NCI-H2107 (cell line): Measurements from ENCODE around the gene CSE1L.
"Not testable (repeated sequence)": the region's sequence is repeated elsewhere in the genome, so short reads cannot be mapped to it uniquely, and the experiment has no call there.

Source experiments
- DNase-seq: peaks from one replicate; lab custom pipeline; 2025; lab: John Stamatoyannopoulos, UW

Gene CSE1L

DNA sequence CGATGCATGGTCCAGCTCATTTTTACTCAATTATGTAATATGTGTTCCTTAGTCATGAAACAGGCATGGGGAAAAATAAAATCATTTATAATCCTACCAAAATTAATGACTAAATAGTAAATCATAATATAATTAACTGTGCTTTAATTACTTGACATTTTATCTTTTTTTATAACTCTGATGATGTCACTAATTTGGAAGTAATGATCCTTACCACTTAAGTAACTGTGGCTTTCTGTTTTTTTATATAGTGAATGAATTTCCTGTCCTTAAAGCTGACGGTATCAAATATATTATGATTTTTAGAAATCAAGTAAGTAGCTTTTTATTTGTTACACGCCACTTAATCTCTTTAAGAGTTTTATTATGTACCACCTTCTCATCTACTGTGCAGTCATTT is 32.2 kb downstream of the CSE1L start:
- DNase-seq: no peak

DNA sequence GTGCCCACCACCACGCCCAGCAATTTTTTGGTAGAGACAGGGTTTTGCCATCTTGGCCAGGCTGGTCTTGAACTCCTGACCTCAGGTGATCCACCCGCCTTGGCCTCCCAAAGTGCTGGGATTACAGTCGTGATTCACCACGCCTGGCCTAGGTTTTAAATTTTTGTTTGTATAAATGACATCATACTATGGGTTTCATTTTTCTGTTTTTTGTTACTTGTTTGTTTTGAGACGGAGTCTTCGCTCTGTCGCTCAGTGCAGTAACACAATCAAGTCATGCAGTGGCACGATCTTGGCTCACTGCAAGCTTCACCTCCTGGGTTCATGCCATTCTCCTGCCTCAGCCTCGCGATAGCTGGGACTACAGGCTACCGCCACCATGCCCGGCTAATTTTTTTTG is 36.2 kb downstream of the CSE1L start:
- DNase-seq: not testable (repeated sequence)

DNA sequence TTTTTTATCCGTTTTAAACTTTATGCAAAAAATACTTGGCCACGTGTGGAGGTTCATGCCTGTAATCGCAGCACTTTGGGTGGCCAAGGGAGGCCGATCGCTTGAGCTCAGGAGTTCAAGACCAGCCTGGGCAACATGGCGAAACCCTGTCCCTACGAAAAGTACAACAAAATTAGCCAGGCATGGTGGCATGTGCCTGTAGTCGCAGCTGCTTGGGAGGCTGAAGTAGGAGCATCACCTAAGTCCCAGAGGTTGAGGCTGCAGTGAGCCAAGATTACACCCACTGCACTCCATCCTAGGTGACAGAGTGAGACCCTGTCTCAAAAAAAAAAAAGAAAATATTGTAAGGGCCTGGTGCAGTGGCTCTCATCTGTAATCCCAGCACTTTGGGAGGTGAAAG is 45.0 kb downstream of the CSE1L start:
- DNase-seq: no peak

DNA sequence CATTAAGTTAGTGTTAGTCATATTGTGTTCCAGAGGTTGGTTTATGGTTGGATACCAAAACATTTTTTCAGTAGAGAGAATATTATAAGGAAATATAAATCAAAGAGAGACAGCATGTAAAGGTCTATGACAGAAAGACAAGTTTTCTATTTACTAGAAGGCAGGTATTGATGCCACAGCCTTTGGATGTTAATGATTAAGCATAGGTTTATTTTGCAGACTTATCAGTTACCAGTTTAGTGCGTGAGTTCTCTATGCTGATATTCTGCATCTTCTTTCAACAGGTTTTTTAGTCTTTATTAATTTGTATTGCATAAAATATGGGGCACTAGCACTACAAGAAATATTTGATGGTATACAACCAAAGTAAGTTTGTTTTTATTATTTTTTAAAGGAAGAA is 45.6 kb downstream of the CSE1L start:
- no peak for DNase-seq

DNA sequence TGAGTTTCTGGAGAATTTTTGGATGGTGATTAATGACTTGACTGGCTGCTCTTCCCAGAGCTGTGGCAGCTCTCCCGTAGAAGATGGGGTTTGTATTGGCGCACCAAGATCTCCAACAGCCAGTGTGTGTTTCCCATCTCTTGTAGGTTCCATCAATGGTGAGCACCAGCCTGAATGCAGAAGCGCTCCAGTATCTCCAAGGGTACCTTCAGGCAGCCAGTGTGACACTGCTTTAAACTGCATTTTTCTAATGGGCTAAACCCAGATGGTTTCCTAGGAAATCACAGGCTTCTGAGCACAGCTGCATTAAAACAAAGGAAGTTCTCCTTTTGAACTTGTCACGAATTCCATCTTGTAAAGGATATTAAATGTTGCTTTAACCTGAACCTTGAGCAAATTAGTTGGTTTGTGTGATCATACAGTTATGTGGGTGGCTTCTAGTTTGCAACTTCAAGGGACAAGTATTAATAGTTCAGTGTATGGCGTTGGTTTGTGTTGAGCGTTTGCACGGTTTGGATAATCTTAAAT is 50.2 kb downstream of the CSE1L start:
- DNase-seq: no peak

DNA sequence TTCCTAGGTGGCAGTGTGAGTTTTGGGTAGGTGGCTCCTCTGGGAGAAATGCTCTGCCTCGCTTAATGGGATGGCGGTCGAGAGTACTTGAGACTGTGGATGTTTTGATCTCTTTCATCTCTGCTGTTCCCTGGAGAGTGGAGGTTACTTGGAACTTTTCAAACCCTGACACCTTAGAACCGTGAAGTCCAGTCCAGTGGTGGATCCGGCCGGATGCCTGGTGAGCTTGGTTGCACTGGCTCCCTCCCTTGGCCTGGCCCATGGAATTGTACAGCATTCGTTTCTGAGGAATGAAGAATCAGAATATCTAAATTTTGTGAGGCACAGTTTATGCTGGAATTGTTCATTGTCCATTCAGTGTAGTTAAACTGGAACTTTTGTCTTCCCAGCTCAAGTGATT is 51.0 kb downstream of the CSE1L start:
- no peak for DNase-seq

DNA sequence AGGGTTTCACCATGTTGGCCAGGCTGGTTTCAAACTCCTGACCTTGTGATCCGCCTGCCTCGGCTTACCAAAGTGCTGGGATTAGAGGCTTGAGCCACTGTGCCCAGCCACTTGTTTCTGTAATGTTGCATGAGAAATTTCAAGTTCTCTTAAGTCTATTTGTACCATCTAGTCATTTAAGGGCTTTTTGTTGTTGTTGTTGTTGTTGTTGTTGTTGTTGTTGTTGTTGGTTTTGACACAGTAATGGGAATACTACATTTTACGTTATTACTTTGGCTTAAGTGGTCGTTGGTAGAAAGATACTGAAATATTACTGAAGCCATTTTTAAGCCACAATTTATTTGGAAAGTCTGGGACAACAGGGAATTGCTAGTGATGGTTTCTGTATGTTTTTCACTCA is 52.0 kb downstream of the CSE1L start:
- DNase-seq: no peak

DNA sequence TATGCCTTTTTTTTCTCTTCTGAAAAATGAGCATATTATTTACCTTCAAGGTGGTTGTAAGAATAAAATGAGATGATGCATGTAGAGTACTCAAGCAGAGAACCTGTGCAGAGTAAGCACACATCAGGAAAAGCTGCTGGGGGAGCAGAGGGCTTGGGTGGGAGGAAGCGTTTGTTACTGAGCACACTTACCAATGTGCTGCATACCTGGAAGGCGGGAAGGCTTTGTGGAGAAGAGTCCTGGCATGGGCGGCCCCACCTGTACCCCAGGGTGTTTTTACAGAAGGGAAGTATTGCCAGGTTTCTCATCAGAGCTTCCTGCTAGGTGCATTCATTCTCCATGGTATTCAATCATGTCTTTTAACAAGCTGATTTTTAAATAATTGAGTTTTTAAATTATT is 52.9 kb downstream of the CSE1L start:
- no peak for DNase-seq

DNA sequence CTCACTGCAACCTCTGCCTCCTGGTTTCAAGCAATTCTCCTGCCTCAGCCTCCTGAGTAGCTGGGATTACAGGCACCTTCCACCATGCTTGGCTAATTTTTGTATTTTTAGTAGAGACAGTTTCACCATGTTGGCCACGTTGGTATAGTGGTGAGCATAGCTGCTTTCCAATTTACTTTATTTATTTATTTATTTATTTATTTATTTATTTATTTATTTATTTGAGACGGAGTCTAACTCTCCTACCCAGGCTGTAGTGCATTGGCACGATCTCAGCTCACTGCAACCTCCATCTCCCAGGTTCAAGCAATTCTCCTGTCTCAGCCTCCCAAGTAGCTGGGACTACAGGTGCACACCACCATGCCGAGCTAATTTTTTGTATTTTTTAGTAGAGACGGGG is 54.2 kb downstream of the CSE1L start:
- DNase-seq: not testable (repeated sequence)

DNA sequence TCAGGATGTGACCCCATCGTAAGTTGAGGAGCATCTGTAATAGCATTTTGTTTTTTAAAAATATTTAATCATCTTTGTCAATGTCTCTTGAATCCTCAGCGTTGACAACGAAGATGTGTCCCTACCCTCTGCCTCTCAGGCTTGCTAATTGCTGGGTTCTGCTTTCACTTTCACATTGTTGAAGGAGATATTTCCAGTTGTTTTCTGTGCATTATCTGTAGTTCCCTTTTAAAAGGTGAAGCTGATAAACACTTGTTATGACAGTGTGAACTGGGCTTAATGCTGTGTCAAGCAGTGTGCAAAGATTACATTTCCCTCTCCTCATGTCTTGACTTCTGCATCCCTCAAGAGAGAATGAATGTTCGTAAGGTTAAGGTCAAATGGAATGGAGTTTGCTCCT is 54.9 kb downstream of the CSE1L start:
- DNase-seq: no peak

DNA sequence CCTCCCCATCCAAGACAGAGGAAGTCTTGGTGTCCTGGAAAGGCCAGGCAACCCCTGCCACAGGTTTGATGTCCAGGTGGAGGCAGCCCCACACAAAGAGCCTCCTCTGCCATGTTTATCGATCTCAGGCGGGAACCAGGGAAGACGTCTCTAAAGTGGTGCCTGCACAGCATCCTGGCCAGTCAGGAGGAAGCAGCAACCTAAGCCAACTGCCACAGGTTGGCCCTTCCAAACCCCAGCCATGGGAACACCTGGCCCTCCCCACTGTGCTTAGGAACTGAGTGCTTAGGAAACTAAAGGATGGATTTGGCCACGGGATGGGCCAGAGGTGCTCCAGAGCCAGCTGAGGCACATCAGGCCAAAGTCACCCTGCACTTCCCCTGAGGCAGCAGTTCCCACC is 56.9 kb downstream of the CSE1L start:
- DNase-seq: no peak

DNA sequence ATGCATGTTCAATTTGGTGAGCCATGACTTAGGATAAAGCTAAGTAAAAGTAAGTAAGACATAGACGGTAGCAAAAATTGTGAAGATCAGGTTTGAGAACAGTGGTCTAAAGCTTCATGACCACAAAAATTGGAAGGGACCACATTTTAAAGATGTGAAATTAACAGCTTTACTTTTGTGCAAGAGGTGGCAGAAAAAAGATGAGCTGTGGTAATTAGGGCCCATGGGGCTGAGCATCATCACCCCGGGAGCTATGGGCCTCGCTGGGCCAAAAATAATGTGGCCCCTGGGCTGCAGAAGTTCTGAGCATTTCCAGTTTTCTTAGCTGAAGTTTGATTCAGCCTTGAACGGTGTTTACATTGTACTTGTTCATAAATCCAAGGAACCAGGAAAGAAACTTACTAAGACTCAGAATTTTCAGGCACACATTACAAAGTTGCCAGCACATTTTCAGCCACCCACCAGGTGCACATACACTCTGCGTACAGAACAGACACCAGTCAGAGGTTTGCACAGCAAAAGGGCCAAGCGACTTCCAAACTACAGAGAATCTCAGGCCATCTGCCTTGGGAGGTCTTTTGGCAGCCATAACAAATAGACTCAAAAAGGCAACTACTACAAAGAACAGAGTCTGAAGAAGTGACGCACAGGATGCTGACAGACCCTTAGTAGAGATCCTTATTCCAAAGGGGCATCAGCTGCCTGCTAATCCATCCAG is 57.7 kb downstream of the CSE1L start:
- DNase-seq: no peak

DNA sequence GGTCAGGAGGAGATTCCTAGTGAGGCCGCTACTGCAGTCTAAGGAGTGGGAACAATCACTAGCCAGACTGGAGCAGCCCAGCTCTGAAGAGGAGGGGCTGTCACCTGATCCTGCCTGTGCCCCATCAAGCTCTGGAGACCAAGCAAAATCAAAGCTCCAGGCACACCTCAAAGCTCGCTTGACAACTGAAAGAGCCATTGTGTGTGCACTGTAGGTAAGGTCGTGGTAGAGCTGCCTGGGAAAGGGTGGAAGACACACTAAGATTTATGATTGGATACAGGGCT is 58.2 kb downstream of the CSE1L start:
- peak; percentile 59 for DNase-seq

DNA sequence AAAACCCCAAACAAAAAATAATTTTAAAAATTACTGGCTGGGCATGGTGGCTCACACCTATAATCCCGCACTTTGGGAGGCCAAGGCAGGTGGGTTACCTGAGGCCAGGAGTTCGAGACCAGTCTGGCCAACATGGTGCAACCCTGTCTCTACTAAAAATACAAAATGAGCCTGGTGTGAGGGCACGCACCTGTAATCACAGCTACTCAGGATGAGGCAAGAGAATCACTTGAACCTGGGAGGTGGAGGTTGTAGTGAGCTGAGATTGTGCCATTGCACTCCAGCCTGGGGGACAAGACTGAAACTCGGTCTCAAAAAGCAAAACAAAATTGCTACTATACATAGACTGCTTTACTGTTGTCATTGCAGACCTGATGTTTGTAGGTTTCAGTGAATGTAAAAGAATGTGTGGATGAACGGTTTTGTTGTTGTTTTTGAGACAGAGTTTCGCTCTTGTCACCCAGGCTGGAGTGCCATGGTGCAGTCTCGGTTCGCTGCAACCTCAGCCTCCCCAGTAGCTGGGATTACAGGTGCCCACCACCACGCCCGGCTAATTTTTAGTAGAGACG is 59.0 kb downstream of the CSE1L start:
- not testable (repeated sequence) for DNase-seq

DNA sequence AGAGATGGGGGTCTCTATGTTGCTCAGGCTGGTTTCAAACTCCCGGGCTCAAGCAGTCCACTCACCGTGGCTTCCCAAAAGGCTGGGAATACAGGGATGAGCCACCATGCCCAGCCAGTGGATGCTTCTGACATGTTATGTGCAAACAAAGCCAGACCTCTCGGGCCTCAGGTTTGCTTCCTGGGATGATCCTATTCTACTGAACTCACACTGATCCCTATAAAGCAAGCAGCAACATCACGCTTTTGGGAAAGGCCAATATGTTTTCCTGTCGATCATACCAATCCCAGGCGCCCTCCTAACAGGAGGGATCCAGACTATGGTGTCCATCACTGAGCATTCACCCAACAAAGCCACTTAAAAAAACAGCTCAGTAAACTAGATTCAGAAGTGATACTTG is 60.2 kb downstream of the CSE1L start:
- no peak for DNase-seq

DNA sequence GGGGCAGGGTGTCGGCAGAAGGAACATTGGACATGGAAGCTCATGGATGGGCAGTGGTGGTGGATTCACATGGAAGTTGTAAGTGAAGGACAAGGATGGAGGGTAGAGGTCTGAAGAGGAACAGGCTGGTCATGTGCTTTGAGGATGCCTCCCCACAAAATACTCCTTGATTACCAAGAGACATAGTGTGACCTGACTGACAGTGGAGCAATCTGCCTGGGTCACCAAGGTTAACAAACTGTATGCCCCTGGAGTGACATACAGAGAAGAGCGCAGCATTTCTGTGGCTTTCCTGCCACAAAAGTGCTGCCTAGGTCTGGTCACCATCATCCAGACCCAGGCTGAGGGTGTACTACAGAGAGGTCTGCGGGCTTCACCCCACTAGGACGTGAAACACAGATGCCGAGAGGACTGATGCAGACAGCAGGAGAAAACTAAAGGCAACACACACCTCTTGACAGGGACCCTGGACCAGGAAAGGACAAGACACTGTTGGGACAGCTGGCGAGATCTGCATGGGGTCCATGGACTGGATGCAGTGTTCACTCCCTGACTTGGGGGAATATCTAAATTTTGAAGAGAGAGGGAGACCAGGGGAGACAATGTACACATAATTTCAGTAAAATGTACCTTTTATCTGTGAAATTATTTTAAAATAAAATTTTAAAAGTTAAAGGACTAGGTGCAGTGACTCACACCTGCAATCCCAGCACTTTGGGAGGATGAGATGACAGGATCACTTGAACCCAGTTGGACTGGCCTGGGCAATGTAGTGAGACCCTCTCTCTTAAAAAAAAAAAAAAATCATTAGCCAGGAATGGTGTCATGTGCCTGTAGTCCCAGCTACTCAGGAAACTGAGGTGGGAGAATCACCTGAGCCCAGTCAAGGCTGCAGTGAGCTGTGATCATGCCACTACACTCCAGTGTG is 64.9 kb downstream of the CSE1L start:
- no peak for DNase-seq

DNA sequence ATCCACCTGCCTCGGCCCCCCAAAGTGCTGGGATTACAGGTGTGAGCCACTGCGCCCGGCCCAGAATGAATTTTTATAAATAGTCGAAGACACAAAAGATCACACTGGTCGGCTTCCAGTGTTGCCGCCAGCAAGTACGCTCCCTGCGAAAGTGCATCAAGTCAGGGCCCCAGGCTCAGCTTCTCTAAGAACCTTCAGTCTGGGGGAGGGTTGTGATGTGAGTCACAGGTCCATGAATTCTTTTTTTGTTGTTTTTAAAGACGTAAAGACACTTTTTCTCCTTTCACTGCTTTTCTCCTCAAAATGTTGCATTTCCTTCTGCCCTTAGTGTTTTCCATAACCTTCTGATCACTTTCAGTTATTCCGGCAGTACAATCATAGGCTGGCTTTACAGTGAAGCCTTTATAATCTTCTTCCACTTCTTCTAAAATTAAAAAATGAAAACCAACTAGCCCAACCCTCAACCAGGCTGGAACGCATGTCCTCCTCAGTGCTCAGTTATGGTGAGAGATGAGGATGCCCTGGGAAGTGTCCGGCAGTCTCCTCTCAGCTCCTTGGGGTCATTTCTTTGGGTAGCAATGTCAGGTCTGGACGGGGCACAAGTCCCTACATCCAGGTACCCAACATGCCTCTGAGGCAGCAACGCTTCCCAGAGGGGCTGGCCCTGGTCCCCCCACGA is 66.6 kb downstream of the CSE1L start:
- no peak for DNase-seq

DNA sequence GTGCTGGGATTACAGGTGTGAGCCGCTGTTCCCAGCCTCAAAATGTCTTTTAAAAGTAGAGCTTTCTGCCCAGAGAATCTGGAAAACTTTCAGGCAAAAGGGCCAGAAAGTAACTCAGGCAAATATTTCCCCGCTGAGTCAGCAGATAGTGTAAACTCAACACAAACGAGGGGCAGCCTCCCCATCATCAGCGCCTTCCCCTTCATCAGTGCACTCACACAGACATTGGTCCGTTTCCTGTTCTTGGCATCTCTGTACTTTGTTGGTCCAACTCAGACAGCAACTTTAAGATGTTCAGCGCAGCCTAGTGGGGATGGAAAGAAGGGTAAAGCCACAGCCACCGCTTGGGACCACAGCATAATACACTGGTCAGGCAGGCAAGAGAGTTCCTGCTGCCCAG is 69.5 kb downstream of the CSE1L start:
- no peak for DNase-seq

DNA sequence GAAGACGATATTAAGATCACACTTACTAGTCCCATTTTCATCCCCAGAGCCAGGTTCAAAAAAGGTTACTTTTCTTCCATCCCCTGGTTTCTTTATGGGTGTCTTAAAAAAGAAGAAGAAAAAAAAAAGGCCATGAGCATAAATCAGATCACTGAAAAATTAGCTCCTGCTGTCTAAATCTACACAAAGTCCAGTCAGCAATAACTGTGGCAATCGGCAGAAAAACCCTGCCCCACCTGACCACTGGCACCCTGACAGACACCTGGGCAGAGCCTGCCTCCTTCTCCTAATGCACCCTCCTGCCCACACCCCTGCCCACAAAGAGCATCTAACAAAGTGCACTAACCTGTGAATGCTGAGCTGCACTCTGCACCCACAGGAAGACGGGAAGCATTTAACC is 72.2 kb downstream of the CSE1L start:
- DNase-seq: no peak

DNA sequence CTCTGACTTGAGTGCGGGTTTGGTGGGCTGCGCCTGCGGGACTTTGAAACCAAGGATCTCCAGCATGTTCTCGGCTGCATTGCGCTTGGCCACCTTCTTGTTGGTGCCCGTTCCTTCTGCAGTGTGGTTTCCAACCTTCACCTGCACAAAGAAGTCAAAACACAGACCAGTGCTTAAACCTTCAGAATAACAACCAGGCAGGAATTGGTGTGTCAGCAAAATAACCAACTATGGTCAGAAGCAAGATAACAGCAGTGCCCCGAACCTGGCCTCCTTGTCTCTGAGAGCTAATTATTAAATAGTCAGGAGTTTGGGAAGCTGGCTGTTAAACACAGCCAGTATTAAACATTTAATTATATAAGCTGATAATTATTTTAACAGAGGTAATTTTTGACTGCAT is 73.9 kb downstream of the CSE1L start:
- no peak for DNase-seq

DNA sequence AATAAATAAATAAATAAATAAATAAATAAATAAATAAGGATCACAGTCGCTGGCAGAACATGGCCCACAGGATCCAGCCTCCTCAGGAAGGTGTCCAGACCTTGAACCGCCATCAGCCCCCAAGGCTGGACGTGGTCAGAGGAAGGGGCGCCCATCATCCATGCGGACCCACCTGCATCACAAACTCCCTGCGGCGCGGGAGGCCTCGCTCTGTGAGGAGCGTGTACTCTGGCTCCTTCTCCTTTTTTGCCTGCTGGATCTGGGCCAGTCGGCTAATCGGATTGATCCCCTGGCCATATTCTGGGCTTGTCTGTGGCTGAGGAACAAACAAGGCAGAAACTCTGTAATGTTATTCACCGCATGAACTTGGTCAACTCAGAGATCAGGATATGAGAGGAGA is 76.8 kb downstream of the CSE1L start:
- DNase-seq: no peak

DNA sequence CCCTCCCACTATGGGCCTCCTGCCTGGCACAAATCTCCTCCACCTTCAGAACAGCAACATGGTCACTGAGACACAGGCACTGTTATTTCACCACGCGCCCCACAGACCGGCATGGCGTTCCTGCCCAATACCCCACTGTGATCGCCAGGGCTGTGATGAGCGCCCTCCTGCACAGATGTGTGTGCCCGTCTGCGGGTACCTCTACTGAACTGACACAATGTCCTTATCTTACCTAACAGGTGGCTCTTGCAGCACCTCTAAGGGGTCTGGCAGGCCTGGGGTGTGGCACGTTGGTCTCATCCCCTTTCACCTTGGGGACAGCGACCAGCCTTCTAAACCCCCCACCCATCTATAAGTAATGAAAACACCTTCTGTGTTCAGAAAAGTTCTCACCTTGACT is 77.9 kb downstream of the CSE1L start:
- no peak for DNase-seq
